Activated naive CD4-positive, alpha-beta T cell treated with anti-CD3 and anti-CD28 coated beads for 36 hours (primary cell): Measurements from ENCODE around the gene YTHDF1. TPM values are rescaled to one million over a fixed set of nuclear protein-coding genes. Genes with fewer than 3 reads are reported as not detected.

Experiments used
- CTCF ChIA-PET: fragments of 350-600 bp; sonication (Branson Sonifier 250); formaldehyde crosslinking; loops from one replicate; lab custom pipeline; 2021; ENCODE audit warnings: antibody characterized with exemption; lab: Charles Lee
- DNase-seq: peaks from one replicate; pipeline ENCODE4 v3.0.0-alpha.2; 2020
- H3K27ac Mint-ChIP-seq: one replicate; pipeline ENCODE4 v1.8.0; 2021; ENCODE audit warnings: mild to moderate bottlenecking, mixed read lengths
- H3K27me3 Mint-ChIP-seq: one replicate; pipeline ENCODE4 v1.8.0; 2021; ENCODE audit warnings: low read depth, mixed read lengths
- H3K36me3 Mint-ChIP-seq: one replicate; pipeline ENCODE4 v1.8.0; 2021; ENCODE audit warnings: low read depth, mixed read lengths
- H3K4me1 Mint-ChIP-seq: one replicate; pipeline ENCODE4 v1.8.0; 2021; ENCODE audit warnings: low read depth, mixed read lengths
- H3K4me3 Mint-ChIP-seq: one replicate; pipeline ENCODE4 v1.8.0; 2021; ENCODE audit warnings: mild to moderate bottlenecking, moderate library complexity, mixed read lengths
- H3K9me3 Mint-ChIP-seq: one replicate; pipeline ENCODE4 v1.8.0; 2021; ENCODE audit warnings: mixed read lengths
- intact Hi-C: fragments of 100-400 bp; cut with micrococcal nuclease; formaldehyde crosslinking; loops from one replicate; pipeline ENCODE4 v1.15.1; 2023
- total RNA-seq, 2 experiments: library from RNA; stranded (reverse); gene quantifications; one replicate each; pipeline ENCODE4 v1.2.3, GENCODE V29; 2021

The YTHDF1 gene
- total RNA-seq, 2 experiments from 2014 or later = 27.6 to 27.8 TPM

DNA sequence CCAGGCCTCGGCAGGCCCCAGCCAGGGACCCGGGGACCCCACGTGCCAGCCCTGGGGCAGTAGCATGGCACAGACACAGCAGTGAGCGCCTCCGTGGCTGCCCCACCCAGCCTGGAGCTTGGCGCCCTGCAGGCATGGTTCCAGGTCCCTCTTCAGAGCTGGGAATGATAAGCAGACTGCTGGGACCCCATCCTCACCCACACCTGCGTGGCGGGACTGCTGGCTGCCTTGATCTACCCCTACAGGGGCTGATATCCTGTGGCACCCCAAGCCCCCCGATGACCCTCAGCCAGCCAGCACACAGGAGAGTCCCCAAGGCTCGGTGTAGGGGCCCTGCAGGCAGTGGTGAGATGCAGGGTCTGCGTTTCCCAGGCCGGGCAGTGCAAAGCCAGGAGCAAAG, 47.1 kb downstream of the YTHDF1 start:
- intact Hi-C loops = no loop called here
- H3K27ac Mint-ChIP-seq = no peak overlapping the region
- no peaks in the 10 kb centered on the region for H3K9me3 Mint-ChIP-seq
- DNase-seq = no peak
- H3K36me3 Mint-ChIP-seq = no peaks in the 10 kb centered on the region
- H3K27me3 Mint-ChIP-seq = peaks cover 11% of the 10 kb centered on the region
- no peaks in the 10 kb centered on the region for H3K4me1 Mint-ChIP-seq
- no peak overlapping the region for H3K4me3 Mint-ChIP-seq
- CTCF ChIA-PET = no interaction called here

DNA sequence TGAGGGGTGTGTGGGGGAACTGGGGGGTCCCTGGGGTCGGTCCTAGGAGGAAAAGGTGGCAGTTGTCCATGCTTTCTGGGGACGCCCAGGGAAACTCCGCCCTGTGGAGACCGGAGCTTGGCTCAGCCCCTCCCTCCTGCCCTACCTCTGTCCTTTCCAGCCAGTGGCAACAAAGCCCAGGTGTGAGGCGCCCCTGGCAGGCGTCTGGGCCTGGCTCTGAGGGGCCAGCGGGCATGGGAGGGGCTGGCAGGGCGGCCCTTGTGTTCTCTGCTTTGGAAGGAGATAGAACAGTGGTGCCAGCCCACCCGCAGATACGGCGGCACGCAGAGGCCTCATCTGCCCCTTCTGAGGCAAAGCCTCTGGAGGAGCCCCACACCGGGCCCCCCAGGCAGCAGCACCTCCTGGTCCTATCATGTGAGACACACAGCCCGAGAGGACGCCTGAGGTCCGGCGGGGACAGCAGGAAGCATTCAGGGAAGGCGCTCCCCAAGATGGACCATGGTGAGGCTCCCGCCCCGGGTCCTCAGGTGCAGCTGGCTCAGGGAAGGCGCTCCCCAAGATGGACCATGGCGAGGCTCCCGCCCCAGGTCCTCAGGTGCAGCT, 47.9 kb downstream of the YTHDF1 start:
- Mint-ChIP-seq H3K4me3 (no peak overlapping the region), H3K36me3 (no peaks in the 10 kb centered on the region), H3K27me3 (peaks cover 11% of the 10 kb centered on the region), H3K27ac (no peak overlapping the region), H3K4me1 (no peaks in the 10 kb centered on the region), H3K9me3 (no peaks in the 10 kb centered on the region)
- intact Hi-C loops = no loop called here
- CTCF ChIA-PET = no interaction called here
- DNase-seq = no peak

DNA sequence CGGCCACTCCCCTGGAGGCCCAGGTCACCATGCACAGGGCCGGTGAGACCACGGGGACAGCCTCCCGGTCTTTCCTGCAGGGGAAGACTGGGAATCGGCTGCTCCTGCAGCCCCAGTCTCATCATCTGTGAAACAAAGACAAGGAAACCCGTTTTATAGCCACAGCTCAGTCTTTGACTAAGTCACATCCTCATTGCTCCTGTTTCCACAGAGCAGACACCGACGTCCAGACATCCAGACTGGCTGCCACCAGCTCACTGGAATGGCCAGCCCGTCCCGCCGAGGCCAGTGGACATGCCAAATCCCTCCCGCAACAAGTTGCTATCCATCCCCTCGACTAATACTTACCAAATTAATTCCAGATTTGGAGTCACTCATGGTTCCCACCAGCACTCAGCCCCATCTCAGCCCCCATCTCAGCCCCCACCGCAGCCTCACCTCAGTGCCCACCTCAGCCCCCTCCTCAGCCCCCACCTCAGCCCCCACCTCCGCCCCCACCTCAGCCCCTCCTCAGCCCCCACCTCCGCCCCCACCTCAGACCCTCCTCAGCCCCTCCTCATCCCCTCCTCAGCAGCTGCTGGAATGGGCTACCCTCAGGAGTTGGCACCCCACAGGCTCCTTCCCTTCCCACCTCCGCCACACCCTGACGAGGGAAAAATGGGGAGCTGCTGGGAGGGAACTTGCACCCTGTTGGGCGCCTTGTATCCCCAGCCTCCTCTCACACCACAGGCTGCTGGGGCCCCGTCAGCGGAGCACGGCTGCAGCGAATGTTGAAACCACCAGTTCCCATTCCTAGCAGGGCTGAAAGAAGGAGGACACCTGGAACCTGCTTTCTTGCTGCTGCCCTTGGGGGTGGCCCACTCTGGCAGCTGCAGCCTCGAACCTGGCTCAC, 48.7 kb downstream of the YTHDF1 start:
- Mint-ChIP-seq H3K36me3 (no peaks in the 10 kb centered on the region), H3K4me3 (no peak overlapping the region), H3K27me3 (peaks cover 9% of the 10 kb centered on the region), H3K27ac (no peak overlapping the region), H3K4me1 (no peaks in the 10 kb centered on the region), H3K9me3 (no peaks in the 10 kb centered on the region)
- no peak for DNase-seq
- CTCF ChIA-PET = no interaction called here
- intact Hi-C loops = no loop called here

DNA sequence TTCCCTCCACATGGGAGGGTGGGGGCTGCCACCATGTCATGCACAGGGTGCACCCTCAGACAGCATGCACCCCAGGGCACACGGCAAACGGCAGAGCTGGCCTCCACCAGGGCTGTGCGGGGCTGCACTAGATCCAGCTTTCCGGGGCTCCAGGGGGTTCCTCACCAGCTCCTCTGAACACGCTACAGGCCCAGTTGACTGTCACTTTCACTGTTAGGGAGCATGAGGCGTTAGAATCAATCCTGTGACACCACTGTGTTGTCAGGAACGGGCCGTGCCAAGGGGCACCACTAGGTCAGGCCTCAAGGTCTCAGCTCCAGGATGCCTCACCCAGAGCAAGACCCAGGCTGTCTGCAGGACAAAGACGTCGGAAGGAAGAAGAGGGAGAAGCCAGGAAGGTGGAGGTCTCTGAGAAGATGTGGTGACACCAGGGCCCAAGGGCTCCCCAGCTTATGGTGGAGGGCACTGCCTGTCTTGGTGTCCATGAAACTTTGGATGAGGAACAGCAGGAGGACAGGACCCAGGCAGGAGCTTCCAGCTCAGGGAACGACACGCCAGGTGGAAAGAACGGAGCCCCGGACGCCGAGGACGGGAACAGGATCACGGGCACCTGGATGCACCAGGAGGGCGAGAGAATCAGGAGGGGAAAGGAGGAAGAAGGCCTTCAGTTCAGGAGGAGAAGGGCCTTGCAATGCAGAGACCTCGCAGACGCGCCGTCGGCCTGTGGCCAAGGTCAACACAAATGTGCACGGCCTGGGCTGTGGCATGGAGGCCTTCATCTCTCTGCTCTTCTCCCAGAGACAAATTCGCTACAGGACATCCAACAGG, 49.5 kb downstream of the YTHDF1 start:
- Mint-ChIP-seq H3K27ac (no peak overlapping the region), H3K4me1 (no peaks in the 10 kb centered on the region), H3K9me3 (no peaks in the 10 kb centered on the region), H3K27me3 (peaks cover 2% of the 10 kb centered on the region), H3K36me3 (no peaks in the 10 kb centered on the region), H3K4me3 (no peak overlapping the region)
- CTCF ChIA-PET = no interaction called here
- no peak for DNase-seq
- intact Hi-C loops = no loop called here

DNA sequence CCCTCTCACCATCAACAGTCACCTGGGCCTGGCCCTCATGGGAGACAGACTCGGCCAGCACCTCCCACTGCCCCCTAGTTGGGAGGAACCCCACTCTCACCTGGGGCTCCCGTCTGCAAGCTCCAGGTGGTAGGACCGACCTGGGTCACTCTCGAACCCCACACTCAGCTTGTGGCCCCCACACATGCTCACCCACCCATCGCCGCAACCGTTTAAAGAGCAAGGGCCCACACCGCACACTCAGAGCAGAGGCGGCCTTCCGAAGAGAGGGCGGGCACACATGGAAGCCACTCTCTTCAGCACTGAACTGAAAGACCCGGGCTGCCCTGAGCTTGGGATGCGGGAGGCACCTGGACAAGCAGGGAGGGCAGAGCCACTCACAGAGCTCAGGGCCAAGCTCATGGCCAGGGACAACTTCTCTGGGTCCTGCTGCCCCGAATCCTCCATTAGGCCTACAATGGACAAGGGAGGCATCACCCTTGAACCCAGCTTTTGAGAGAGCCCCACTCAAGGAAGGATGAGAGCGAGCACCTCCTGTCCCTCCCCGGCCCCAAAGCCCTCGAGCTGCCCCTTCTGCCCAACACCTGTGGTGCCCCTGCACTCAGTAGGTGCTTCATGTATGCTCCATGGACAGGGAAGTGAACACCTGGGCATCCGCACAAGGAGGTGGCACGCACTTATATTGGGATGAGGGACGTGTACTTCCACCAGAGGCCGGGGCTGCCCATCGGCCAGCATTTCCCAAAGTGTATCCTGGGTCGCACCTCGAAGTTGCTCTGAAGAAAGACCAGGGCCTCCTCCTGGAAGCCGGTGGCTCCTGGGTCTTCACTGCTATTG, 50.4 kb downstream of the YTHDF1 start:
- Mint-ChIP-seq H3K4me1 (no peaks in the 10 kb centered on the region), H3K27ac (no peak overlapping the region), H3K9me3 (no peaks in the 10 kb centered on the region), H3K27me3 (peaks cover 2% of the 10 kb centered on the region), H3K36me3 (no peaks in the 10 kb centered on the region), H3K4me3 (no peak overlapping the region)
- CTCF ChIA-PET = no interaction called here
- intact Hi-C loops = no loop called here
- no peak for DNase-seq

DNA sequence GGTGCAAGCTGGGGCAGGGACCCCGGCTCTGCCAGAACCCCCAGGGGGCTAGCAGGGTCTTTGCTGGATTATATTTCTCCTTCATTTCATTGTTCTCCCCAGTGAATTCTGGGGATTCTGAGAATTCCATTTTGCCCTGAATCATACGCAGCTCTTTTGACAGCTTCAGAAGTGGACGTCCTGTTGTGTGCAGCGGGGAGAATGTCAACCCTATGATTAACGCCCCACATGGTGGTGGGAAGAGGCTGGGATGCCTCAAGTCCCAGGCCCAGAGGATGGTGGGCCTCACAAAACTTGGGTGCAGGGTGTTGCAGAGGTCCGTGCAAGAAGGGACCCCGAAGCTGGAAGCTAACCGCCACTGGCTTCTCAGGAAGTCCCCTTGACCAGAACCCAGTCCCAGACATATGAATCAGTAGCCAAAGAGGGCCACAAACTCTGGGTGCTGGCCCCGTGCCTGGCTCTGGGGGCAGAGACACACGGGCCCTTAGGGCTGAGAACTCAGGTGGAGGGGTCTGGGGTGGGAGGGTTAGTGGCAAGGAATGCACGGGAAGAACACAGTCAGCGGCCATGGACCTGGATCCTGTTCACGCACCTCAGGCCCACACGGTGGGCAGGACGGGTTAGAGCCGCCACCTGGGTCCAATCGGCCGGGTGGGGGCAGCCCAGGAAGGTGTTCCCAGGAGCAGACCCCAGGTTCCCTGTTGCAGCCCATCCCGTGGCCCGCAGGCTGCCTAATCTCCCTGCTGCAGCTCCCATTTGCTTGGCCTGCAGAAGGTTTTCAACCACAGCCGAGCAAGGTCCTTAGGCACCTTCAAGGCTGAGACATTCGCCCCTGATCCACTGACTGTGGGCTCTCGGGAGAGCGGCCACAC, 51.2 kb downstream of the YTHDF1 start:
- CTCF ChIA-PET = no interaction called here
- H3K4me1 Mint-ChIP-seq = no peaks in the 10 kb centered on the region
- H3K36me3 Mint-ChIP-seq = no peaks in the 10 kb centered on the region
- no peak overlapping the region for H3K4me3 Mint-ChIP-seq
- intact Hi-C loops = no loop called here
- no peaks in the 10 kb centered on the region for H3K9me3 Mint-ChIP-seq
- DNase-seq = no peak
- peaks cover 2% of the 10 kb centered on the region for H3K27me3 Mint-ChIP-seq
- H3K27ac Mint-ChIP-seq = no peak overlapping the region

DNA sequence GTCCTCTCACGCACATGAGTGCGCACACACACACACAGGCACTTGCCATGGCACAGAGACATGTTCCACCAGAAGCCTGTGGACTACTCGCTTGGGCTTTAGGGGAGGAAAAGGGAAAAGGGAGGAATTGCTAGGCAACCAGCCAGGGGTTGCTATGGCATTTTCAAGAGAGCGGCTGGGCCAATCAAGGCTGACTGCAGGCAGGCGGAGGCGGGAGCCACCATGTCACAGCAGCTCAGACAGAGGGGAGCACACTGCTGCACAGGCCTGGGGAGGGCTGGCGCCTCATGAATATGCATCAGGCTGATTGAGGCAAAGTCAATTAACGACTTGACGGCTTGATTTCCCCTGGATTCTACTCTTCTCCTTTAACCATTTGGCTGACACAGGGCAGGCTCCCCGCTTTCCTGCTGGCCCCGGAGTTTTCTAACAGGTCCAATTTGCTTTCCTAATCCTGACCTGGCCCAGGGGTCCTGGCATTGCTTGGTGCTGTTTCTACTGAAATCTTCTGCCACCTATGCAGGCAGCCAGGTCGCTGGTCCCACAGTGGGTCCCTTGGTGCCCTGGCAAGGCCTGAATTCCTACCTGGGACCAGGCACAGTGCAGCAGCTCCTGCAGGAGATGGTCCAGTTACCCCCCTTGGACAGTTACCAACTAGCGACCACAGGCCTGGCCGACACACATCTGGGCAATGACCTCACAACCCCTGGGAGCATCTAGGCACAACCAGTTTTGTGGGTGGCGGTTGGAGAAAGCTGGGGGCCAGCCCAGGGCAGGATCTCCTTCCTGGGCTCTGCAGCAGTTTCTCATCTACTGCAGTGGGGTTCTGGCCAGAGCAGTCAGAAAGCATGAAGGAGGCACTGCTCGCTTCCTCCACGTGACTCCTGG, 52.1 kb downstream of the YTHDF1 start:
- CTCF ChIA-PET = no interaction called here
- H3K36me3 Mint-ChIP-seq = no peaks in the 10 kb centered on the region
- no peak overlapping the region for H3K4me3 Mint-ChIP-seq
- intact Hi-C loops = no loop called here
- peaks cover 2% of the 10 kb centered on the region for H3K27me3 Mint-ChIP-seq
- no peaks in the 10 kb centered on the region for H3K9me3 Mint-ChIP-seq
- no peak for DNase-seq
- no peak overlapping the region for H3K27ac Mint-ChIP-seq
- H3K4me1 Mint-ChIP-seq = no peaks in the 10 kb centered on the region

DNA sequence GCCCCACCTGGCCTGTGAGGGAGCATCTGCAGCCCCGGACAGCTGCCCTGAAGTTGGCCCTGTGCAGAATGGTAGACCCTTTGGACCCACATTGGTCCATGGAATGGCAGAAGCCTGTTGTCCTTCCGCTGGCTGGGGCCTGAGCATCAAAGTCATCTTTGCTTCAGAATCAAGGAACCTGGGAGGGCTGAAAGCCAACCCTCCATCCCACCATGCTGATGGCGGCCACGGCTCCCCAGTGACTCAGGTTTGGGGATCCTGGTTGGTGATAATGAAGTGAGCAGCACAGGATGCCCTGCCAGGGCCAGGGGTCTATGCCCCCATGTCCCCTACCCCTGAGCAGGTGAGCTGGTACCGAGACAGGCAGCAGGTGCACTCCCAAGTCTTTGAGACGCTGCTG, 52.8 kb downstream of the YTHDF1 start:
- no peak for DNase-seq
- intact Hi-C loops = no loop called here
- Mint-ChIP-seq H3K36me3 (no peaks in the 10 kb centered on the region), H3K9me3 (no peaks in the 10 kb centered on the region), H3K27me3 (peaks cover 2% of the 10 kb centered on the region), H3K27ac (no peak overlapping the region), H3K4me3 (no peak overlapping the region), H3K4me1 (no peaks in the 10 kb centered on the region)
- CTCF ChIA-PET = no interaction called here

DNA sequence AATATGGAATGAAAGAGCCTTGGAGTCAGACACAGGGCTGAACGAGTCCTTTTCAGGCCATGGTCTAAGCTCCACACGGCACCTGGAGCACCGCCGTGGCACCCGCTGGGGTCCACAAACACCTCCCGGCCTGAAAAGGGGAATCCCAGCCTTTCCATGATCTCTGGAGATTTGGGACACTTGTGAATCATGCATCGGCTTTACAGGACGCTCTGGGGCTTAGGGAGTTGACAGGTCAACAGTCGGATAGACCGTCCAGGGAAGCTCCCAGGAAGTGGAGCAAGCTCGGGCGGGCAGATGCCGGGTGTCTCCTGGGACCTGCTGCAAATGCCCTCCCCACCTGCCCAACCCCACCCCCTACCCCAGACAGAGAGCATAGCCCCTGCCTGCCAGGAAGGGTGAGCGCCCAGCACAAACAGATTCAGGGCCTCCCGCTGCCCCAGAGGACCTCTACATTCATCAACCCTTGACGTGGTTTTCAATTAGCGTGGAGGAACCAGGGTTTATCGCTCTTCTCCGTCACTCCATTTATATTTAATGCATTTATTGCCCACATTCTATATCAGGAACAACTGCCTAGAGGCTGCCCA, 53.6 kb downstream of the YTHDF1 start:
- peaks cover 2% of the 10 kb centered on the region for H3K27me3 Mint-ChIP-seq
- H3K27ac Mint-ChIP-seq = no peak overlapping the region
- CTCF ChIA-PET = no interaction called here
- DNase-seq = no peak
- no peaks in the 10 kb centered on the region for H3K4me1 Mint-ChIP-seq
- H3K36me3 Mint-ChIP-seq = no peaks in the 10 kb centered on the region
- H3K4me3 Mint-ChIP-seq = no peak overlapping the region
- H3K9me3 Mint-ChIP-seq = no peaks in the 10 kb centered on the region
- intact Hi-C loops = no loop called here

DNA sequence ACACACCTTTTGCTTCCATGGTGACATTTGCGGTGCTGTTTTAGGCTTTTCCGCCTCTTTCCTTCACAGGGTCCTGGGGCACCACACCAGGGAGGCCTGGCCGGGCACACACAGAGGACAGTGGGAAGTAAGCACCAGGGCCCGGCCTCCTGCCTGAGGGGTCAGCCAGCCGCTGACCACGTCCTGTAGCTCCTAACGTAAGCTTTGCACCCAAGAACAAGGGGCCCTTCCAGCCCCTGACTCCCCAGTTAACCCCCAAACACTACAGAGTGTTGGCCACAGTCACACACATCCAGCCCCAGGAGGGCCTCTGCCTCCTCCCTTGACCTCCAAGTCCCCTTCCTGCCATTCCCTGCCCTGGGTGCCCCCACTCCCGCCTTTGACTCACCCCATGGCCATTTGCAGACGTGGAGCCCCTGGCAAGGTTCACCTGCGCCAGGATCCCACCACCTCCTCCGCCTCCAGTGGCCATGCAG, 54.7 kb downstream of the YTHDF1 start:
- H3K4me1 Mint-ChIP-seq = no peaks in the 10 kb centered on the region
- intact Hi-C loops = no loop called here
- H3K36me3 Mint-ChIP-seq = no peaks in the 10 kb centered on the region
- H3K9me3 Mint-ChIP-seq = no peaks in the 10 kb centered on the region
- peaks cover 2% of the 10 kb centered on the region for H3K27me3 Mint-ChIP-seq
- no peak for DNase-seq
- no peak overlapping the region for H3K4me3 Mint-ChIP-seq
- H3K27ac Mint-ChIP-seq = no peak overlapping the region
- CTCF ChIA-PET = no interaction called here
